Measurements from ENCODE around the gene LARP4B. TPM values are rescaled to one million over a fixed set of nuclear protein-coding genes. Genes with fewer than 3 reads are reported as not detected.

Gene LARP4B
- total RNA-seq, 1 donor from 2014 or later = 78.3 TPM

DNA sequence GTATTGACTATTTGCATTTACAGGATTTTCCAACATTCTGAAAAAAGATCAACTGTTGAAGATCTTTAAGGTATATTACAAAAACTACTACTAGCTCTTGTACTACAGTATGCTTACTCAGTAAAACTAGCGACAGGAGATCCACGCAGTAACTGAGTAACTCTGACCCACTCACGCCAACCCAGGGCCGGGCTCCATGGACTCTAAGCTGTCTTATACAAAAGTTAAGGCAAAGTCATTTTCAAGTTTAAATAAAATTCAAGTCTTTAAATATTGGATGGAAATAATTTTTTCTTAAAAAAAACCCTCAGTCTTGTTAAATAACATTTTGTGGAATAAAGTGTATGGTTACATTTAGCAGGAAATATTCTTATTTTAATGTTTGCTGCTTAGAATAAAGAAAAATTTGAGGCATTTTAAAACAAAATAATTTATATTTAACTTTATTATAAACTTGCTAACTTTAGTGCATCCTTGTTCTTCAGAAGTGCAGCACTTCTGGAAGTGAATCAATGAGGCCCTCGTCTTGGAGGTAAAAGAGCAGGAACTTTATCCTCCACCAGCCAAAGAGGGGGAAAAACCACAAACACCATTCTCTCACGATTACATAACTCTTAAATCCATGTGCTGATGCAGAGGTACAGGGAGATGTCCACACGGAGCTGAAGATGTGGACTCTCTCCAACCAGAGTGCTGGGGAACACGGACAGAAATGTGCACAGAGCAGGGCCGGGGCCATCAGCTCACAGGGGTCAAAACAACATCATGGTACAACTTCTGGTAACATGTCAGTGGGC lies 119.9 kb downstream of the LARP4B start:
- no peak overlapping the region for H3K27ac ChIP-seq
- no peak overlapping the region for H3K4me3 ChIP-seq
- intact Hi-C loops (cut with DNase I) = no loop called here
- H3K27me3 ChIP-seq = no peaks in the 10 kb centered on the region
- no peaks in the 10 kb centered on the region for H3K4me1 ChIP-seq
- no peaks in the 10 kb centered on the region for H3K9me3 ChIP-seq
- TF ChIP-seq POLR2AphosphoS5 (IDR thresholded peaks at IDR 0.05; ENCODE audit: insufficient read depth in 1 of 2, low read depth in 1 of 2) (no peak), POLR2A (IDR thresholded peaks at IDR 0.05) (no peak), CTCF (IDR thresholded peaks at IDR 0.05) (no peak)
- no peak for DNase-seq (ENCODE audit: extremely low spot score in 2 of 2)
- peaks cover 0 to 68% of the 10 kb centered on the region in 2 donors for H3K36me3 ChIP-seq

DNA sequence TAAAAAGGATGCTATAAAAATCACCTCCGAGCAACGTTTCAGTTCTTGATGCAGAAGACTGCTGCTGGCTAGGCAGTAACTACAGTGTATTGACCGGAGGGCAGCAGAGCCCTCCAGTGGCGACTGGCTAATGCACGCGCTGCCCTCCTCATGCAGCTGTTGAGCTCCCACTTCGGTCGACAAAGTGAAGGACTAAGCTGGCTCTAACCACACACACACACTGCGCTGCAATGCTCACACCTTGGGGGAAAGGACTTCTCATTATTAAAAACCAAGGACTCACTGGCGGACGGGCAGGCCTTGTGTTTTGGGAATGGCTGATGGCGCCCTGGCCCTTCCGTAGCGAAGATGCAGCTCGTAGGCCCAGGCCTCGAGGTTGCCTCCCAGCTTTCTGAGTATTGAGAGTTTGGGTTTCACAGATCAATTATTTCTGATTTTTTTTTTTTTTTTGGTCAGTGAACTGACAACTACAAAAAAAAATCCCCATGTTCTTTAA lies 121.1 kb downstream of the LARP4B start:
- intact Hi-C loops (cut with DNase I) = no loop called here
- Histone ChIP-seq H3K27ac (no peak overlapping the region), H3K4me3 (no peak overlapping the region), H3K36me3 (peaks cover 0 to 64% of the 10 kb centered on the region in 2 donors), H3K4me1 (no peaks in the 10 kb centered on the region), H3K27me3 (no peaks in the 10 kb centered on the region), H3K9me3 (no peaks in the 10 kb centered on the region)
- TF ChIP-seq POLR2AphosphoS5 (IDR thresholded peaks at IDR 0.05; ENCODE audit: insufficient read depth in 1 of 2, low read depth in 1 of 2) (no peak), CTCF (IDR thresholded peaks at IDR 0.05) (no peak), POLR2A (IDR thresholded peaks at IDR 0.05) (no peak)
- no peak for DNase-seq (ENCODE audit: extremely low spot score in 2 of 2)

GRCh38 chr10:809671-810350 lies 121.7 kb downstream of the LARP4B start:
- intact Hi-C loops (cut with DNase I) = no loop called here
- H3K36me3 ChIP-seq = peaks cover 0 to 58% of the 10 kb centered on the region in 2 donors
- TF ChIP-seq CTCF (IDR thresholded peaks at IDR 0.05) = no peak
- no peak for TF ChIP-seq POLR2AphosphoS5 (IDR thresholded peaks at IDR 0.05; ENCODE audit: insufficient read depth in 1 of 2, low read depth in 1 of 2)
- no peak for TF ChIP-seq POLR2A (IDR thresholded peaks at IDR 0.05)

GRCh38 chr10:807958-808353 lies 123.5 kb downstream of the LARP4B start:
- Histone ChIP-seq H3K4me3 (no peak overlapping the region), H3K4me1 (peaks cover 5% of the 10 kb centered on the region), H3K36me3 (peaks cover 0 to 48% of the 10 kb centered on the region in 2 donors), H3K9me3 (no peaks in the 10 kb centered on the region), H3K27ac (no peak overlapping the region), H3K27me3 (no peaks in the 10 kb centered on the region)
- DNase-seq (ENCODE audit: extremely low spot score in 2 of 2) = no peak
- no peak for TF ChIP-seq POLR2AphosphoS5 (IDR thresholded peaks at IDR 0.05; ENCODE audit: insufficient read depth in 1 of 2, low read depth in 1 of 2)
- TF ChIP-seq CTCF (IDR thresholded peaks at IDR 0.05) = no peak
- no peak for TF ChIP-seq POLR2A (IDR thresholded peaks at IDR 0.05)
- intact Hi-C loops (cut with DNase I) = no loop called here

More at GRCh38 chr10:809671-810350, 121.7 kb downstream of the LARP4B start:
- Histone ChIP-seq H3K27me3 (no peaks in the 10 kb centered on the region), H3K4me1 (no peaks in the 10 kb centered on the region), H3K9me3 (no peaks in the 10 kb centered on the region), H3K27ac (no peak overlapping the region), H3K4me3 (no peak overlapping the region)
- DNase-seq (ENCODE audit: extremely low spot score in 2 of 2) = no peak

Data from vagina (tissue), 2 donors.